Measurements from ENCODE around the gene LITAFD.

- TF ChIP-seq EZH2 (IDR thresholded peaks at IDR 0.05; ENCODE audit: borderline replicate concordance, low read depth, low read length) = no peak
- TF ChIP-seq ZNF184 (CRISPR knock-in tag; IDR thresholded peaks at IDR 0.05) = no peak
- TF ChIP-seq PHF20 (IDR thresholded peaks at IDR 0.05; ENCODE audit: partially characterized antibody) = no peak
- no peak for TF ChIP-seq PPARD (CRISPR knock-in tag; IDR thresholded peaks at IDR 0.05)
- TF ChIP-seq HMG20A (CRISPR knock-in tag; conservative IDR thresholded peaks at IDR 0.05) = no peak
Observed at GRCh38 chr16:8898660-8899318, 16.6 kb downstream of the LITAFD start.
